ENCODE measurements around the gene TNRC6B.

The TNRC6B gene

DNA sequence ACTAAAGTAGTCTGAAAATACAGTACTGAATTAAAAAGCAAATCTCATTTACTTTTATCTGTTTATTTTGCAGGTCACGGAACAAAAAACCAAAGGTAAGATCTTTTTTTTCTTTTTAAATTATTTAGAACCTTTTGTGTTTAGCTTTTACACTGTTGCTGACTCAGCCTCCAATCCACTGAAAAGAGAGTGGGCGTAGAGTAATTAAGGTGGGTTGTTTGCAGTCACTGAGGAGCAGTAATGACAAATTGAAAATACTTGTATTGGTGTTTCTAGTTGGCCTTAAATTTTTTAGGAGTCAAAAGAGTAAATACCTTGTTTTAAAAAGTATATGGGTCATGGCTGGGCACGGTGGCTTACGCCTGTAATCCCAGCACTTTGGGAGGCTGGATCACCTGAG, 73.4 kb downstream of the TNRC6B start:
- DNase-seq (ENCODE audit: low read depth), result no peak
- H3K4me3 ChIP-seq (ENCODE audit: low read length), result no peak overlapping the region
- TF ChIP-seq CTCF (conservative IDR thresholded peaks at IDR 0.05; ENCODE audit: low read depth, low read length), result no peak

- no peak for DNase-seq (ENCODE audit: low read depth)
- TF ChIP-seq CTCF (conservative IDR thresholded peaks at IDR 0.05; ENCODE audit: low read depth, low read length), result no peak
- no peak overlapping the region for H3K4me3 ChIP-seq (ENCODE audit: low read length)
Observed at GRCh38 chr22:40252146-40252545, 74.4 kb downstream of the TNRC6B start.

GRCh38 chr22:40256516-40256915, 78.8 kb downstream of the TNRC6B start:
- DNase-seq (ENCODE audit: low read depth), result no peak
- H3K4me3 ChIP-seq (ENCODE audit: low read length), result no peak overlapping the region
- TF ChIP-seq CTCF (conservative IDR thresholded peaks at IDR 0.05; ENCODE audit: low read depth, low read length), result no peak

DNA sequence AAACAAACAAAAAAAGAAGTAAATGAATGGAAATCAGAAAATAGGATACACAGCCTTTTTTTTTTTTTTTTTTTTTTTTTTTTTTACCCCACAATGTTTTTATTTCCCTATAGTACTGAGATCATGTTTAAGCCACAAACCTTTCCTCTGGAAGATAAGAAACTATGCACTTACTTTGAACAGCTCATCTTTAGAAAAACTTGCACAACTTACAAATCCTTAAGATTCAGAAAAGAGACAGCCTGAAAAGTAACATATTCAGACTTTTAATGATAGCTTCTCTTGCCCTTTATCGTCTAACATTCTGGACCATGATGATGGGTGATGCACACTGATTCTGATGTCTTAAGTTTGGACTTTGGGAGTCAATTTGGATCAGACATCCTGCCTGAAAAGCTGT, 80.3 kb downstream of the TNRC6B start:
- no peak for TF ChIP-seq CTCF (conservative IDR thresholded peaks at IDR 0.05; ENCODE audit: low read depth, low read length)
- no peak overlapping the region for H3K4me3 ChIP-seq (ENCODE audit: low read length)
- DNase-seq (ENCODE audit: low read depth), result no peak

- DNase-seq (ENCODE audit: low read depth), result no peak
- TF ChIP-seq CTCF (conservative IDR thresholded peaks at IDR 0.05; ENCODE audit: low read depth, low read length), result no peak
- no peak overlapping the region for H3K4me3 ChIP-seq (ENCODE audit: low read length)
Observed at GRCh38 chr22:40258501-40258915, 80.8 kb downstream of the TNRC6B start.

- no peak for TF ChIP-seq CTCF (conservative IDR thresholded peaks at IDR 0.05; ENCODE audit: low read depth, low read length)
- H3K4me3 ChIP-seq (ENCODE audit: low read length), result no peak overlapping the region
- no peak for DNase-seq (ENCODE audit: low read depth)
Observed at GRCh38 chr22:40261783-40262182, 84.1 kb downstream of the TNRC6B start.

- TF ChIP-seq CTCF (conservative IDR thresholded peaks at IDR 0.05; ENCODE audit: low read depth, low read length), result no peak
- no peak for DNase-seq (ENCODE audit: low read depth)
- H3K4me3 ChIP-seq (ENCODE audit: low read length), result no peak overlapping the region
Observed at GRCh38 chr22:40263191-40263590, 85.5 kb downstream of the TNRC6B start.
